Endothelial cell (in vitro differentiated cells): ENCODE data around the gene GDPD3. TPM values are rescaled to one million over a fixed set of nuclear protein-coding genes. Genes with fewer than 3 reads are reported as not detected.
A peak's percentile ranks its signal among the peaks of the same experiment; 100 is the strongest.

Source experiments
- DNase-seq: peaks from one replicate; pipeline ENCODE4 v3.0.0; 2021; ENCODE audit warnings: low spot score
- H3K27ac Mint-ChIP-seq: one replicate; pipeline ENCODE4 v1.8.0; 2021; ENCODE audit warnings: mixed read lengths, inconsistent platforms; ENCODE audit not compliant: unreplicated experiment
- H3K27me3 Mint-ChIP-seq: one replicate; pipeline ENCODE4 v1.8.0; 2021; ENCODE audit warnings: mild to moderate bottlenecking, moderate library complexity, mixed read lengths, inconsistent platforms; ENCODE audit not compliant: unreplicated experiment
- H3K36me3 Mint-ChIP-seq: one replicate; pipeline ENCODE4 v1.8.0; 2021; ENCODE audit warnings: mild to moderate bottlenecking, low read depth, mixed read lengths, inconsistent platforms; ENCODE audit not compliant: unreplicated experiment
- H3K4me1 Mint-ChIP-seq: one replicate; pipeline ENCODE4 v1.8.0; 2021; ENCODE audit warnings: mild to moderate bottlenecking, mixed read lengths, inconsistent platforms; ENCODE audit not compliant: unreplicated experiment
- H3K4me3 Mint-ChIP-seq: one replicate; pipeline ENCODE4 v1.8.0; 2021; ENCODE audit warnings: mild to moderate bottlenecking, mixed read lengths, inconsistent platforms; ENCODE audit not compliant: unreplicated experiment
- H3K9me3 Mint-ChIP-seq: one replicate; pipeline ENCODE4 v1.8.0; 2021; ENCODE audit warnings: mixed read lengths, inconsistent platforms; ENCODE audit not compliant: unreplicated experiment
- total RNA-seq: library from RNA; stranded (reverse); fragmentation: NEBNext Ultra II Directional; extraction: Animal tissue kit (Norgen Biotek cat#: 25700); gene quantifications from one replicate; pipeline ENCODE4 v1.2.1, GENCODE V29; 2021; ENCODE audit not compliant: unreplicated experiment
- TF ChIP-seq, protein P1 (sequence below): fragments of 200-600 bp; sonication (generic); IDR thresholded peaks from one replicate; pipeline ENCODE4 v1.5.0; 2021; ENCODE audit warnings: antibody characterized with exemption; ENCODE audit not compliant: unreplicated experiment

Gene GDPD3
- total RNA-seq, 1 donor from 2014 or later: 9.3 TPM

DNA sequence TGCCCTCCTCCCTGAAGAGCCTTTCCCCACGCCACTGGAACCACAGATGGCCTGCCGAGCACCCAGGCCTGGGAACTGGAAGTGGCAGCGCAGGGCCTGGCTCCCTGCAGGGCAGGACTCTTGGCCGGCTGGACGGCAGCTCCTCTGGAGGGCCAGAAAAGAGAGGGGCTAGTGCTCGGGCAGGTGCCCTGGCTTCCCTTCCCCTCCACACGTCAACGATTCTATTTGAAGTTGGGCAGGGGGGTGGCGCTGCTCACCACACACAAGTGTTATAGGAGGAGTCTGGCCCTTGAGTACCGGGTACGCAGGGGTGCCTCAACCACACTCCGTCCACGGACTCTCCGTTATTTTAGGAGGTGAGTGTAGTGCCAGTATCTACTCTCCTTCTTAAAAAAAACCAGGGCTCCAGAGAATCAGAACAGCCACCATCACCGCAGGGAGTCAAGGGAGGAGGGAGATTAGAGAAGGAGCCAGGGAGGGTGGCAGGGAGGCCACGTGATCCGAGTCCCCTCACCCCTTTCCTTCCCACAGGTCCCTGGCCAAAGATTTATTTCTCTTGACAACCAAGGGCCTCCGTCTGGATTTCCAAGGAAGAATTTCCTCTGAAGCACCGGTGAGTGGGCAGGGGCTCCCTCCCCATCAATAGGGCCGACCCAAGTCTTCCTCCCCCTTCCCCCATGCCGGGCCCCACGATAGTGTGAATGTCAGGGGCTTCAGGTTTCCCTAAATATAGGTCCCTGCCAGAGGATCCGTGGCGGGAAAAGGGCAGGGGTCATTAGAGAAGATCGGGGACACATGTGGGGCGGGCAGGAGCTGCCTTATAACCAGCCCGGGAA, 49.2 kb downstream of the GDPD3 start:
- peak; percentile 23 for DNase-seq
- Mint-ChIP-seq H3K27me3 (peaks cover 7% of the 10 kb centered on the region), H3K4me1 (peaks cover 14% of the 10 kb centered on the region), H3K36me3 (peaks cover 25% of the 10 kb centered on the region), H3K9me3 (no peaks in the 10 kb centered on the region), H3K27ac (no peak overlapping the region), H3K4me3 (peak overlapping the region; percentile 85)
- TF ChIP-seq, protein P1, sequence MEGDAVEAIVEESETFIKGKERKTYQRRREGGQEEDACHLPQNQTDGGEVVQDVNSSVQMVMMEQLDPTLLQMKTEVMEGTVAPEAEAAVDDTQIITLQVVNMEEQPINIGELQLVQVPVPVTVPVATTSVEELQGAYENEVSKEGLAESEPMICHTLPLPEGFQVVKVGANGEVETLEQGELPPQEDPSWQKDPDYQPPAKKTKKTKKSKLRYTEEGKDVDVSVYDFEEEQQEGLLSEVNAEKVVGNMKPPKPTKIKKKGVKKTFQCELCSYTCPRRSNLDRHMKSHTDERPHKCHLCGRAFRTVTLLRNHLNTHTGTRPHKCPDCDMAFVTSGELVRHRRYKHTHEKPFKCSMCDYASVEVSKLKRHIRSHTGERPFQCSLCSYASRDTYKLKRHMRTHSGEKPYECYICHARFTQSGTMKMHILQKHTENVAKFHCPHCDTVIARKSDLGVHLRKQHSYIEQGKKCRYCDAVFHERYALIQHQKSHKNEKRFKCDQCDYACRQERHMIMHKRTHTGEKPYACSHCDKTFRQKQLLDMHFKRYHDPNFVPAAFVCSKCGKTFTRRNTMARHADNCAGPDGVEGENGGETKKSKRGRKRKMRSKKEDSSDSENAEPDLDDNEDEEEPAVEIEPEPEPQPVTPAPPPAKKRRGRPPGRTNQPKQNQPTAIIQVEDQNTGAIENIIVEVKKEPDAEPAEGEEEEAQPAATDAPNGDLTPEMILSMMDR: no peak

DNA sequence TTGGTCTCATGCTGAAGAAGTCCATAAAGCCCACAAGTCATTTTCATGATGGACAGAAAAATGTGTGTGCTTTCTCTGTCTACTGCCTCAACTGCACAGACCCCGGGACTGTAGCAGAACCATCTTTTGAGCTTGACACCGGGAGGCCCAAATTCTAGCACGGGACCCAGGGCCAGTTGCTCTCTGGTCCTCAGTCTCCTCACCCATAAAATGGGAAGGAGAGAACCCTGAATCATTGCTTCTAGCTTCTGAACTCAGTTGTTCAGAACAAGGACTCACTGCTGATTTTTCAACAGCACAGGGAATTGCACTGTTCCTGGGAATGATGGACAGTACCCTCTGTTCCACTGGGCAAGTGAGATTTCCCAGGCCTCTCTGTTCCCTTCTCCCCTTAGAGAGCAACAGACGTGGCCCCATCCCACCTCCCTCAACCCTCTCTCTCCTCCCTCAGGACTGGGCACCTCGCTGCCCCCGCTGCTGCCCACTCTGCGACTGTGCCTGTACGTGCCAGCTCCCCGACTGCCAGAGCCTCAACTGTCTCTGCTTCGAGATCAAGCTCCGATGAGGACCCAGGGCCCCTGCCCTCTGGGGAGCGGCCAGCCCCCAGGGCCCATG, 50.0 kb downstream of the GDPD3 start:
- H3K4me3 Mint-ChIP-seq: no peak overlapping the region
- no peaks in the 10 kb centered on the region for H3K9me3 Mint-ChIP-seq
- peaks cover 6% of the 10 kb centered on the region for H3K27me3 Mint-ChIP-seq
- no peak overlapping the region for H3K27ac Mint-ChIP-seq
- no peak for DNase-seq
- peaks cover 20% of the 10 kb centered on the region for H3K36me3 Mint-ChIP-seq
- H3K4me1 Mint-ChIP-seq: peaks cover 14% of the 10 kb centered on the region
- TF ChIP-seq, protein P1: no peak

DNA sequence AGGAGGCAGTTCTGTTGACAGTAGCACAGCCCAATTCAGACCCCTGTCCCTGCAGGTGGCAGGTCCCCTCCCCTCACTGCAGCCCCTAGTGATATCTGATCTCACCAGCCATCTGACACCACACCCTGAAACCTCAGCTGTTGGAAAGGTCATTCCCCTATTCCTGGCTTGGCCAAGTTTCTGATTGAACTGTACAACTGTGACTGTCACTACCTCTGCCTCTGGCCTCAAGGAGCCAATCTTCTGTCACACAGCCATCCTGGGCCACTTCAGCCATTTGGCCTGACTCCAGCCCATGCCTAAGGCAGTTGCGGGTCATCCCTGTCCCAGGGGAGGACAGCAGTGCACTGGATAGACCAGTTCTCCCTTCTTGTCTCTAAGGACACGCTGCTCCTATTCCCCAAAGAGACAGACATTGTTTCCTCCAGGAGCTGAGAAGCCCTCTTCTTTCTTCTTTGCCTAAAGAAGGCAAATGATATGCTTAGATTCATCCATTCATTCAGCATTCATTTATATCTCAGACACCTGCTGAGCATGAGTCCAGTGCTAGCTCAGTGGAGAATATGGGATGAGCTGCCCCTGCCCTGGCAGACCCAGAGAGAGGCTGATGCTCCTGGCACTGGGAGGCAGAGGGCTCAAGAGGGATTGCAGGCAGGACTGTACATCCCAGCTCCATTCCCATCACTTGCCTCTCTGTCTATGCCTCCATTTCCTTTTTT, 52.3 kb downstream of the GDPD3 start:
- no peak for DNase-seq
- Mint-ChIP-seq H3K27ac (no peak overlapping the region), H3K4me3 (no peak overlapping the region), H3K4me1 (peaks cover 2% of the 10 kb centered on the region), H3K27me3 (peaks cover 2% of the 10 kb centered on the region), H3K9me3 (no peaks in the 10 kb centered on the region), H3K36me3 (peaks cover 6% of the 10 kb centered on the region)
- TF ChIP-seq, protein P1: no peak

DNA sequence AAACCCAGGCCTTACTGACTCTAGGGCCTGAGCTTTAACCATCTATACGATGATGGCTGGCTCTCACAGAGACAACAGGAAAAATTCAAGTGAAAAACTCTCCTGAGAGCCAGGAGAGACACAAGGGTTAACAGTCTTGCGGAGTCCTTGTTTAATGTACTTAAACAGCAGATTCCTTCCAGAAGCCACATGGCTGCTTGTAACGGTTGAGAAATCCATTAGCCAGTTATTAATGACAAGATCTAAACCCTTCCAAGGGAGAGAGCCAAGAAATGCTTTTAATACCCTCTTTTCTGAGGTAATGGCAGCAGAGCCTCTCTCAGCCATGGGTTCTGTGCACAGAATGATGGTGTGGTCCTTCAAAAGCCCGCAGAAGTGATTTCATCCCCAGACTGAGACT, 53.0 kb downstream of the GDPD3 start:
- no peak overlapping the region for H3K4me3 Mint-ChIP-seq
- no peaks in the 10 kb centered on the region for H3K9me3 Mint-ChIP-seq
- DNase-seq: no peak
- H3K36me3 Mint-ChIP-seq: peaks cover 6% of the 10 kb centered on the region
- peaks cover 2% of the 10 kb centered on the region for H3K27me3 Mint-ChIP-seq
- H3K4me1 Mint-ChIP-seq: peaks cover 2% of the 10 kb centered on the region
- TF ChIP-seq, protein P1: no peak
- H3K27ac Mint-ChIP-seq: no peak overlapping the region
